HepG2 (cell line): Measurements from ENCODE around the gene MYEOV. TPM values are rescaled to one million over a fixed set of nuclear protein-coding genes. Genes with fewer than 3 reads are reported as not detected.

Experiments used
- SMAD3 ChIP-seq: sonication (generic); formaldehyde crosslinking; IDR thresholded peaks from 2 replicates; pipeline ENCODE4 v1.4.0; 2020; ENCODE audit warnings: missing genetic modification reagents
- ZNF777 ChIP-seq: sonication (generic); formaldehyde crosslinking; IDR thresholded peaks from 2 replicates; pipeline ENCODE4 v1.4.0; 2020; ENCODE audit warnings: missing genetic modification reagents
- polyA plus RNA-seq, 8 experiments: library from polyadenylated mRNA; depleted of rRNA in 3 of 8; stranded (reverse) in 7 of 8; unstranded in 1 of 8; fragments of >200 nt; fragmentation: Illumina TruSeq in 4 of 8; extraction: Trizol in 4 of 8; gene quantifications; 2 replicates each; pipeline versions ENCODE4 v1.2.1 to v1.2.3, GENCODE V29; 2011 to 2016; ENCODE audit warnings: low read depth in 4 of 8, missing spikeins in 1 of 8, mixed read lengths in 1 of 8; ENCODE audit not compliant: insufficient read depth in 1 of 8
- total RNA-seq, 5 experiments: library from RNA; depleted of rRNA; stranded (reverse); fragments of >200 nt; fragmentation: Illumina TruSeq; extraction: Trizol; gene quantifications; 2 replicates each; pipeline ENCODE4 v1.2.3, GENCODE V29; 2016; ENCODE audit warnings: low read depth in 1 of 5
- TF ChIP-seq, protein P1 (sequence below): sonication (generic); formaldehyde crosslinking; IDR thresholded peaks from 2 replicates; pipeline ENCODE4 v1.5.1; 2020; ENCODE audit warnings: mild to moderate bottlenecking, missing genetic modification reagents
- TF ChIP-seq, protein P2 (sequence below): sonication (generic); formaldehyde crosslinking; IDR thresholded peaks from 2 replicates; pipeline ENCODE4 v1.4.0; 2020; ENCODE audit warnings: mild to moderate bottlenecking, missing genetic modification reagents
- TF ChIP-seq, protein P3 (sequence below): sonication (generic); formaldehyde crosslinking; IDR thresholded peaks from 2 replicates; pipeline ENCODE4 v1.8.0; 2022; ENCODE audit warnings: mild to moderate bottlenecking, missing genetic modification reagents, moderate library complexity
- TF ChIP-seq, protein P4 (sequence below): sonication (generic); formaldehyde crosslinking; IDR thresholded peaks from 2 replicates; pipeline ENCODE4 v1.5.0; 2020; ENCODE audit warnings: mild to moderate bottlenecking, missing genetic modification reagents, borderline replicate concordance
- TF ChIP-seq, protein P5 (sequence below): sonication (generic); formaldehyde crosslinking; IDR thresholded peaks from 2 replicates; pipeline ENCODE4 v1.8.1; 2022; ENCODE audit warnings: mild to moderate bottlenecking, missing genetic modification reagents

Gene MYEOV
- total and polyA plus RNA-seq, 2 of the 13 experiments (the other 11 are each of a cell fraction or from before 2014, with no cell fraction given): 0.33 to 1.8 TPM

DNA sequence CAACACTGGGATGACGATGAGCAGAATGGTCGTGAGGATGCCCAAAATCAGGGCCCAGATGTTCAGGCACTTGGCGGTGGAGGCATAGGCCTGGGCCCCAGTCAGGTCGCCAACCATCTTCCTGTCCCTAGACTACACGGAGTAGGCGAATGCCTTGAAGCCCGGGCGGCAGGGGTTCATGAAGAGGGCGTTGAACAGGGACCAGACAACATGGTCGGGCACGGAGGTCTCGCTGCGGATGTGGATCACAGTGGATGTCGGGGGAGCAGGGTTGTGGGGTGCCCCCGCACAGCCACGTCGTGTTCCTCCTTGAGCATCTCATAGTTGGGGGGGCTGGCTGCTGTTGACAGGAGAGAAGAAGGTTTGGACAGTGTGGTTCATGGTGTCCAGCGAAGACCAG is 9.5 kb downstream of the MYEOV start (continued):
- TF ChIP-seq, protein P1, sequence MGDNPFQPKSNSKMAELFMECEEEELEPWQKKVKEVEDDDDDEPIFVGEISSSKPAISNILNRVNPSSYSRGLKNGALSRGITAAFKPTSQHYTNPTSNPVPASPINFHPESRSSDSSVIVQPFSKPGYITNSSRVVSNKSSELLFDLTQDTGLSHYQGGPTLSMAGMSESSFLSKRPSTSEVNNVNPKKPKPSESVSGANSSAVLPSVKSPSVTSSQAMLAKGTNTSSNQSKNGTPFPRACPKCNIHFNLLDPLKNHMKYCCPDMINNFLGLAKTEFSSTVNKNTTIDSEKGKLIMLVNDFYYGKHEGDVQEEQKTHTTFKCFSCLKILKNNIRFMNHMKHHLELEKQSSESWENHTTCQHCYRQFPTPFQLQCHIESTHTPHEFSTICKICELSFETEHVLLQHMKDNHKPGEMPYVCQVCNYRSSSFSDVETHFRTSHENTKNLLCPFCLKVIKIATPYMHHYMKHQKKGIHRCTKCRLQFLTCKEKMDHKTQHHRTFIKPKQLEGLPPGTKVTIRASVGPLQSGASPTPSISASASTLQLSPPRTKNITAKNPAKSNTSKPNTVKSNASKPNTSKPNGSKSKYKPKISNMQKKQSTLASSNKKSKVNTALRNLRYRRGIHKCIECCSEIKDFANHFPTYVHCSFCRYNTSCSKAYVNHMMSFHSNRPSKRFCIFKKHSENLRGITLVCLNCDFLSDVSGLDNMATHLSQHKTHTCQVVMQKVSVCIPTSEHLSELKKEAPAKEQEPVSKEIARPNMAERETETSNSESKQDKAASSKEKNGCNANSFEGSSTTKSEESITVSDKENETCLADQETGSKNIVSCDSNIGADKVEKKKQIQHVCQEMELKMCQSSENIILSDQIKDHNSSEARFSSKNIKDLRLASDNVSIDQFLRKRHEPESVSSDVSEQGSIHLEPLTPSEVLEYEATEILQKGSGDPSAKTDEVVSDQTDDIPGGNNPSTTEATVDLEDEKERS (CRISPR knock-in tag): no peak
- TF ChIP-seq, protein P2, sequence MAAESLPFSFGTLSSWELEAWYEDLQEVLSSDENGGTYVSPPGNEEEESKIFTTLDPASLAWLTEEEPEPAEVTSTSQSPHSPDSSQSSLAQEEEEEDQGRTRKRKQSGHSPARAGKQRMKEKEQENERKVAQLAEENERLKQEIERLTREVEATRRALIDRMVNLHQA (CRISPR knock-in tag): no peak
- TF ChIP-seq, protein P3, sequence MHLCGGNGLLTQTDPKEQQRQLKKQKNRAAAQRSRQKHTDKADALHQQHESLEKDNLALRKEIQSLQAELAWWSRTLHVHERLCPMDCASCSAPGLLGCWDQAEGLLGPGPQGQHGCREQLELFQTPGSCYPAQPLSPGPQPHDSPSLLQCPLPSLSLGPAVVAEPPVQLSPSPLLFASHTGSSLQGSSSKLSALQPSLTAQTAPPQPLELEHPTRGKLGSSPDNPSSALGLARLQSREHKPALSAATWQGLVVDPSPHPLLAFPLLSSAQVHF (CRISPR knock-in tag): no peak
- TF ChIP-seq, protein P4, sequence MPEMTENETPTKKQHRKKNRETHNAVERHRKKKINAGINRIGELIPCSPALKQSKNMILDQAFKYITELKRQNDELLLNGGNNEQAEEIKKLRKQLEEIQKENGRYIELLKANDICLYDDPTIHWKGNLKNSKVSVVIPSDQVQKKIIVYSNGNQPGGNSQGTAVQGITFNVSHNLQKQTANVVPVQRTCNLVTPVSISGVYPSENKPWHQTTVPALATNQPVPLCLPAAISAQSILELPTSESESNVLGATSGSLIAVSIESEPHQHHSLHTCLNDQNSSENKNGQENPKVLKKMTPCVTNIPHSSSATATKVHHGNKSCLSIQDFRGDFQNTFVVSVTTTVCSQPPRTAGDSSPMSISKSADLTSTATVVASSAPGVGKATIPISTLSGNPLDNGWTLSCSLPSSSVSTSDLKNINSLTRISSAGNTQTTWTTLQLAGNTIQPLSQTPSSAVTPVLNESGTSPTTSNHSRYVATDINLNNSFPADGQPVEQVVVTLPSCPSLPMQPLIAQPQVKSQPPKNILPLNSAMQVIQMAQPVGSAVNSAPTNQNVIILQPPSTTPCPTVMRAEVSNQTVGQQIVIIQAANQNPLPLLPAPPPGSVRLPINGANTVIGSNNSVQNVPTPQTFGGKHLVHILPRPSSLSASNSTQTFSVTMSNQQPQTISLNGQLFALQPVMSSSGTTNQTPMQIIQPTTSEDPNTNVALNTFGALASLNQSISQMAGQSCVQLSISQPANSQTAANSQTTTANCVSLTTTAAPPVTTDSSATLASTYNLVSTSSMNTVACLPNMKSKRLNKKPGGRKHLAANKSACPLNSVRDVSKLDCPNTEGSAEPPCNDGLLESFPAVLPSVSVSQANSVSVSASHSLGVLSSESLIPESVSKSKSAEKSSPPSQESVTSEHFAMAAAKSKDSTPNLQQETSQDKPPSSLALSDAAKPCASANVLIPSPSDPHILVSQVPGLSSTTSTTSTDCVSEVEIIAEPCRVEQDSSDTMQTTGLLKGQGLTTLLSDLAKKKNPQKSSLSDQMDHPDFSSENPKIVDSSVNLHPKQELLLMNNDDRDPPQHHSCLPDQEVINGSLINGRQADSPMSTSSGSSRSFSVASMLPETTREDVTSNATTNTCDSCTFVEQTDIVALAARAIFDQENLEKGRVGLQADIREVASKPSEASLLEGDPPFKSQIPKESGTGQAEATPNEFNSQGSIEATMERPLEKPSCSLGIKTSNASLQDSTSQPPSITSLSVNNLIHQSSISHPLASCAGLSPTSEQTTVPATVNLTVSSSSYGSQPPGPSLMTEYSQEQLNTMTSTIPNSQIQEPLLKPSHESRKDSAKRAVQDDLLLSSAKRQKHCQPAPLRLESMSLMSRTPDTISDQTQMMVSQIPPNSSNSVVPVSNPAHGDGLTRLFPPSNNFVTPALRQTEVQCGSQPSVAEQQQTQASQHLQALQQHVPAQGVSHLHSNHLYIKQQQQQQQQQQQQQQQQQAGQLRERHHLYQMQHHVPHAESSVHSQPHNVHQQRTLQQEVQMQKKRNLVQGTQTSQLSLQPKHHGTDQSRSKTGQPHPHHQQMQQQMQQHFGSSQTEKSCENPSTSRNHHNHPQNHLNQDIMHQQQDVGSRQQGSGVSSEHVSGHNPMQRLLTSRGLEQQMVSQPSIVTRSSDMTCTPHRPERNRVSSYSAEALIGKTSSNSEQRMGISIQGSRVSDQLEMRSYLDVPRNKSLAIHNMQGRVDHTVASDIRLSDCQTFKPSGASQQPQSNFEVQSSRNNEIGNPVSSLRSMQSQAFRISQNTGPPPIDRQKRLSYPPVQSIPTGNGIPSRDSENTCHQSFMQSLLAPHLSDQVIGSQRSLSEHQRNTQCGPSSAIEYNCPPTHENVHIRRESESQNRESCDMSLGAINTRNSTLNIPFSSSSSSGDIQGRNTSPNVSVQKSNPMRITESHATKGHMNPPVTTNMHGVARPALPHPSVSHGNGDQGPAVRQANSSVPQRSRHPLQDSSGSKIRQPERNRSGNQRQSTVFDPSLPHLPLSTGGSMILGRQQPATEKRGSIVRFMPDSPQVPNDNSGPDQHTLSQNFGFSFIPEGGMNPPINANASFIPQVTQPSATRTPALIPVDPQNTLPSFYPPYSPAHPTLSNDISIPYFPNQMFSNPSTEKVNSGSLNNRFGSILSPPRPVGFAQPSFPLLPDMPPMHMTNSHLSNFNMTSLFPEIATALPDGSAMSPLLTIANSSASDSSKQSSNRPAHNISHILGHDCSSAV: no peak
- TF ChIP-seq SMAD3 (no peak), ZNF777 (CRISPR knock-in tag) (no peak)
- TF ChIP-seq, protein P5, sequence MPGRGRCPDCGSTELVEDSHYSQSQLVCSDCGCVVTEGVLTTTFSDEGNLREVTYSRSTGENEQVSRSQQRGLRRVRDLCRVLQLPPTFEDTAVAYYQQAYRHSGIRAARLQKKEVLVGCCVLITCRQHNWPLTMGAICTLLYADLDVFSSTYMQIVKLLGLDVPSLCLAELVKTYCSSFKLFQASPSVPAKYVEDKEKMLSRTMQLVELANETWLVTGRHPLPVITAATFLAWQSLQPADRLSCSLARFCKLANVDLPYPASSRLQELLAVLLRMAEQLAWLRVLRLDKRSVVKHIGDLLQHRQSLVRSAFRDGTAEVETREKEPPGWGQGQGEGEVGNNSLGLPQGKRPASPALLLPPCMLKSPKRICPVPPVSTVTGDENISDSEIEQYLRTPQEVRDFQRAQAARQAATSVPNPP (CRISPR knock-in tag): no peak
